GM19467 (cell line): ENCODE measurements around the gene CCNY.

Experiments
- ATAC-seq: cut with Tn5 transposase; IDR thresholded peaks from one replicate; pipeline ENCODE4 v1.9.1; 2021; ENCODE audit warnings: mild to moderate bottlenecking, moderate library complexity; ENCODE audit not compliant: unreplicated experiment

CCNY gene

GRCh38 chr10:35448687-35449662 is 112.7 kb downstream of the CCNY start:
- no peak for ATAC-seq

- ATAC-seq: no peak
Measured at GRCh38 chr10:35449944-35450343, 113.6 kb downstream of the CCNY start.

DNA sequence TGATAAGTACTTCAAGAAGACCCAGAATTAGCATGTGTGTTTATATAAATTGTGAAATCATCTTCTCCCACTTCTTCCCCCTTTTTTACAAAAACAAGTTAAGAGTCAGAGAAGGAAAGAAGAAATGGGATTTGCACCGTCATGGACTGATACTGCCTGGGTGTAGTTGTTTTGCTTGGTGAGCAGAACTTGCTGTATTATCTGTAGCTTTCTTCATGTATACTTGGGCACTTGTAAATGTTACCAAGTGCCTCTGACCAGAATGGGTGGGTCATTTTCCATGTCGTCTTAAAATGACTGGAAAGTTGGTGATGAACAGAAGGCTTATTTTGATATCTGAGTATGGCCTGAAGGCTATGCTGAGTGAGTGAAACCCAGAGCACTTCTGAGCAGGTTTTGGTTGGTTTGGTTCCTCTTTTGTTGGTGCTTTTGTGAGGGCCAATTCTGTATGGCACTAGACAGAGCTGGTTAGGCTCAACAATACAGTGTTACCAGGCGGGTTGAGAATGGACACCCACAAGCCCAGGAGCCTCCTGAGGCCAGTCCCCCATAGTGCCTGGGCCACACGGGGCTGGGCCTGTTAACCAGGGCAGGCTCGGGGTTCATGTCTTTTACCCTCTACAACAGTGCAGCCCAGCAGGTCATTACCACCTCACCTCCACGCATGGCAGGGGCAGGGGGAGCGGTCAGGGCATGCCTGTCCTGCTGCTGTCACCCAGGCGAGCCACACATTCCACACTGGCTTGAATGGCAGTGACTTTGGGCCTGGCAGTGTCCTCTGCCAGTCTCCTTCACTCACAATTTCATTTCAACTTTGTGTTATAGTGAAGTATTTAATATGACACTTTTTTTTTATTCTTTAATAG is 115.1 kb downstream of the CCNY start:
- ATAC-seq: peak; percentile 98

GRCh38 chr10:35452171-35452570 is 115.9 kb downstream of the CCNY start:
- no peak for ATAC-seq

GRCh38 chr10:35452847-35453246 is 116.5 kb downstream of the CCNY start:
- ATAC-seq: no peak

DNA sequence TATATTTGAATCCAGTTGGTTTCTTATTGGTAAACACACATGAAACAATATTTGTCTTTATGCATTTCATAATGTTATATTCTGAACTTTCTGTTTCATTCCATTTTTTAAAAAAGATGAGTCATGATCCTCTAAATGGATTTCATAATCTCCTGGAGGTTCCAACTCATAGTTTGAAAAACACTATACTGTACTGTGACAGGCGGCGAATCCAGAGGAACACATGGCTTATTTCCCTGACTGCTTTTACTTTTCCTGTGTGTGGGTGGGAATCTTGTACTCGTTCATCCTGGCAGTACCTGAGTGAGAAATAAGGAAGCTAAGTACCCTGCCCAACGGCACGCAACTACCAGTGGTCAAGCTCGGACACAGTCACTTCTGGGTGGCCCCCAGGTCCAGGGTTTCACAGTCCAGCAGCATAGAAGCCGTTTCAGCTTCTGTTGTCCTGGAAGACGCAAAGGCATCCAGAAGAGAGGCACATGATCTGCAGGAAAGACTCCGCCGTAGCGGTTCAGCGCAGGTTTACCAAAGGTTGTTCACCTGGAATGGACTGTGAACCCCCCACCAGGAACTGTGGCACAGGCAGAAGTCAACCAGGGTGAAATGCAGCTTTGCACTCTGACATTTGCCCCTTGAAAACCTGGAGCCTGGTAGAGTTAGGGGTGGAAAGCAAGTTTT is 117.7 kb downstream of the CCNY start:
- no peak for ATAC-seq

DNA sequence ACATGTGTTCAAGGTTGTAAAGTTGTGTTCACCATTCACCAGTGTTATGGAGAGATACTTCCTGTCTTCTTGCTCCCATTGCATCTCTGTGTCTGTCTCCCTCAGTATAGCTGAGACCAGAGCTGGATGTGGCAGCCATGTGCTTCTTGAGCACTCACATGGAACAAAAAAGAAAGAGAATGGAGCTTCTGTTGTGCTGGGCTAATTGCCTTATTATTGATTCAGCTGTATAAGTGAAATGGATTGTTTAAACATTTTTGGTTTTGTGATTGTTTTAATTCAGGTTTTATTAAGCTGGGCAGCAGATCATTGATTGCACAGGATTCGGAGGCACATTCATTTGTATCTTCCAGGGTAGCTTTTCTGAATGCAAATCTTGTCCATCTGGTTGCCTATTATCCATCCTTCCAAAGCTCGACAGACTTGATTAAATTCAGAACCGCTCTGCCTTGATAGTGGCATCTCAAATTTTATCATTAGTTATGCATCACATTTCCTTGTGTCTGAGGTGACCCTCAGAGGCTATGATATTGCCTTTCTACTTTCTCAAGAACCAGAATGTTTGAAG is 119.9 kb downstream of the CCNY start:
- ATAC-seq: no peak

DNA sequence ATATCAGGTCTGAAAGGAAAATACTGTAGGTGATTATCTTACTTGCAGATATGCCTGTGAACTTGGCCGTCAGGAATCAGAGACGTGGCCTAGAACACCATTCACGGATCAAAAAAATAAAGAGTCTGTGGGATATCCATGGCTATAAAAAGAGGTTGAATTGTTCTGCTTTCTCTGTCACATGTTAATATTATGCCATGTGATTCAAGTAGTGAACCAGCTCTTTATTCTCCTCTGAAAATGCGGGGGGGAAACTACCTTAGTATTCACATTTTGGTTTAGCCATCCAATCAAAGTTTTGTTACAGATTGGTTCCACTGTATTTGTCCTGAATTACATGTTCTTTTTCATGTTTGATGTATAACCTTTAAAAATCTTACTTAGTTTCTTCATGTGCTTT is 120.5 kb downstream of the CCNY start:
- no peak for ATAC-seq

DNA sequence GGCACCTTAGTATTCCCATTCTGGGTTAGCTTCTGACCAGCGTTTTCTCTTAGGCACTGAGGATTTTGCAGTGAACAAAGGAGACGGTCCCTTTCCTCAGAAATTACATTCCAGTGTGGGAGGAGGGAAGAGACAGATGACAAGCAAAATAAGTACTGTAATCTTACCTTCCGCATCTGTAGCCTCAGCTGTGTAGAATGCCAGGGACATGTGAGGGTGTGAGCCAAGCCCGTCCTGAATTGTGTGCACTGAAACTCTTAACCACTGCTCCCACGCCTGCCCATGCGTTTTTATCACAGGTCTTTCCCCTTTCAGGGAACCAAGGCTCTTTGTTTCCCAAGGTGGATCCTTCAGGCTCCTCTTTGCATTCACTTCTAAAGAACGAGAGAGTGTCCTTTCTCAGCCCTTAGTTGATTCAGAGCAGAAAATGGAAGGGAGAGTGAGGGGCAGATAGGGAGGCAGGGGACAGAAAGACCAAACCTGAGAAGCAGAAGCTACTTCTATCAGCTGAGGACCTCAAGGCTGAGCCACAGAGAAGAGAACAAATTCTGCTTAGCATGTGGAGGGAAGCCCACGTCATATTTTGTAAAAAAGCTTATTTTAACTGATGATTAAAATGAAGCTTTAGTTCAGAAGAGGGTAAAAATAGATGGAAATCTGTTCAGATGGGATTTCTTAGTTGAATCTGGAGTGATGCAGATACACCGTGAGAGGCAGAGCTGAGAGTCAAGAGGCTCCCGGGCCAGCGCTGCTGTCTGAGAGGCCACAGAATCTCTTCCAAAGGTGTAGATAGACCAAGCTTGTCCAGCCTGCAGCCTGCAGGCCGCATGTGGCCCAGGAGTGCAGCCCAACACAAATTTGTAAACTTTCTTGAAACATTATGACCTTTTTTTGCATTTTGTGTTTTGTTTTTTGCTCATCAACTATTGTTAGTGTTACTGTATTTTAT is 122.5 kb downstream of the CCNY start:
- ATAC-seq: no peak

DNA sequence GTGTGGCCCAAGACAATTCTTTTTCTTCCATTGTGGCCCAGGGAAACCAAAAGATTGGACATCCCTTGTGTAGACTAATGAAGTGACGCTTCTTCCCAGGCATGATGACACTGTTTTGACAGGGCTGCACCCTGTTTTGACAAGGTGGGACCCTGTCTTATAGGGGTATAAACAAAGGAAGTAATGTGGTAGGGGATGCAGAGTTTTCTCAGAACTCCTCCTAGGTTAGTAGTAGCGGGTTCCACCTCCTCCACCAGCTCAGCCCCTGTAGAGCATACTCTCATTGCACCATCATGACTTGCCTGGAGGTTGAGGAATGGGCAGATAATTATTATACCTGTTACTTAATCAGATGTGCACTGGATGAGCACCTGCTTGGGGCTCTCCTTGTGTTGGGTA is 123.1 kb downstream of the CCNY start:
- no peak for ATAC-seq

- no peak for ATAC-seq
Measured at GRCh38 chr10:35460852-35461460, 124.6 kb downstream of the CCNY start.

DNA sequence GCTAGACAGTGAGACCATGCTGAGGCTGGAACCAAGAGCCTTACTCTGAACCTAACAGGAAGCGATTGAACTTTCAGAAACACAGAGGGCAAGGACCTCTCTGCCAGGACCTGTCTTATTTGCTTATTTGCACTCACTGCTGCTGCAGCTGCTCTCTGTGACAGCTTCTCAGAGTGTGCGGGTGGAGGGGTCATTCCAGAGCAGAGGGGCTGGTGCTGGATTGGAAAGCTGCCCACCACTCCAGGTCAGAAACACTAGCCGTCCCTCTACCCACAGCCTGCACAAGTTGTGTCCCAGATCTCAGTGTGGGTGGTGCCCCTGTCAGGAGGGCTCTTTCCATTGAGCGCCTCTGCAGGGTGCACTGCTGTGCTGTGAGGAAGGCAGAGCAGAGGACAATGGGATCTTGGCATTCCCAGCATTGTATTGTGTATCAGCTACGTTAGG is 126.2 kb downstream of the CCNY start:
- peak; percentile 89 for ATAC-seq

GRCh38 chr10:35463105-35463867 is 127.0 kb downstream of the CCNY start:
- ATAC-seq: no peak

- no peak for ATAC-seq
Measured at GRCh38 chr10:35463878-35464277, 127.6 kb downstream of the CCNY start.

- ATAC-seq: no peak
Measured at GRCh38 chr10:35464825-35465456, 128.6 kb downstream of the CCNY start.

DNA sequence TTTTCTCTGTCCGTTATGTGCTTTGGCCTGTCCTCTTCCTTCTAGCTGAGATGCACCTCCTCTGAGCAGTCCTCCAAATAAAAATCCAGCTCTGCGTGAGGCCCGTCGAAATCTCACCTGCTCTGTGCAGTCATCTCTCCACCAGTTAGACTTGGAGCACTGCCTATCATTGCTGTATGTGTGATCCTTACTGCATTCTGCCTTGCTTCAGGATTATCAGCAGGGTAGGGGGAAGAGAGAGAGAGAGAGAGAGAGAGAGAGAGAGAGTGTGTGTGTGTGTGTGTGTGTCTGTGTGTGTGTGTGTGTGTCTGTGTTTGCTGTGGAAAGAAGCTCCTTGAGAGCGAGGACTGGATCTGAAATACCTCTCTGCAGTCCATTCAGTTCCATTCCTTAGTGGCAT is 129.4 kb downstream of the CCNY start:
- no peak for ATAC-seq

DNA sequence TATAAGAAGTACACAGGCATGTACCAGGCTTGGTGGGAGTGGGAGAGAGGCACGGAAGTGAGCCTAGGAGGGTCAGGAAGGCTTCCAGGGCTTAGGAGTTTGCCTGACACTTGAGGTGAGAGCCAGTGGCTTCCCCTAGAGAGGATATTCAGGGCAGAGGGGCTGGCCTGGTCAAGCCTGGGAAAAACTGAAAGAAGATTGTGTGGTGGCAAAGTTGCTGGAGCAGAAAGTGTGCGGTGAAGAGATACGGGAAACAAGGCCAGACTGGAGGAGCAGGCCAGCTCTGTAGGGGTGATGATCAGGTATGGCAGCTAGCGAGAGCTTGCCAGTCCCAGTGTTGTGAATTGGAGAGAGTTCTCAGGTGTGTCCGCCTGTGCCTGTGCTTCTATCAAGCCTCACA is 129.9 kb downstream of the CCNY start:
- ATAC-seq: no peak

DNA sequence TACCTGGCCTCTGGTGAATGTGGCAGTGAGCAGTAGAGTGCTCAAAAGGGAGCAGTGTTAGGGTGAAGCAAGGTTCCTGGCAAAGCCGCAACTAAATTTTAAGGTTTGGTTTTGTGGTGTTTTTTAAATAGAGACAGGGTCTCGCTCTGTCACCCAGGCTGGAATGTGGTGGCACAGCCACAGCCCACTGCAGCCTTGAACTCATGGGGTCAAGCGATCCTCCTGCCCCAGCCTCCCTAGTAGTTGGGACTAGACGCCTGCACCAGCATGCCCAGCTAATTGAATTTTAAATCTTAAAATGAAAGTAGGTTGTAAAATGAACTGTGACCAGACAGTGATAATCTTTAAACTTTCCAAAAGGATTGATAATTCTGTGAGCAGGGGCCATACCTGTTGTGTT is 130.4 kb downstream of the CCNY start:
- no peak for ATAC-seq
